HepG2 (cell line): ENCODE data around the gene IPO9. TPM values are rescaled to one million over a fixed set of nuclear protein-coding genes. Genes with fewer than 3 reads are reported as not detected.

ENCODE experiments used
- ATAC-seq: fragments of 200-7000 bp; cut with Tn5 transposase; 3 replicates; pipeline ENCODE4 v1.9.1; 2020; ENCODE audit warnings: mild to moderate bottlenecking, moderate library complexity
- BruUV-seq: library from RNA; stranded (reverse); fragments of 400-500 nt; replicated peaks from 2 replicates; lab custom pipeline; 2021; lab: Mats Ljungman, UMichigan
- CTCF ChIA-PET: fragments of 300-600 bp; formaldehyde crosslinking; extraction: SDS; loops from one replicate; lab custom pipeline; 2021; ENCODE audit warnings: low total read pairs, inconsistent platforms, low intra/inter-chr PET ratio; lab: Yijun Ruan, JAX
- POLR2A ChIA-PET: fragments of 350-600 bp; sonication (Branson Sonifier 250); formaldehyde crosslinking; loops from one replicate; lab custom pipeline; 2020; ENCODE audit warnings: antibody characterized with exemption, inconsistent platforms; lab: Yijun Ruan, JAX
- DNase-seq: peaks from one replicate; pipeline ENCODE4 v3.0.0-alpha.2; 2015; ENCODE audit warnings: low spot score
- FAIRE-seq: peaks from 3 replicates; lab custom pipeline; 2011; peaks lifted over from hg19 to GRCh38; lab: Jason Lieb, UNC
- H2AFZ ChIP-seq: one replicate; pipeline ENCODE4 v1.6.1; 2011; ENCODE audit warnings: low read length, inconsistent platforms
- H3K27ac ChIP-seq: fragments of 300-600 bp; 3 replicates; pipeline ENCODE4 v1.8.0; 2011; ENCODE audit warnings: mixed run types, mild to moderate bottlenecking, mixed read lengths, low read length, inconsistent platforms; ENCODE audit not compliant: insufficient read depth; ENCODE audit errors: extremely low read length
- H3K27me3 ChIP-seq, 2 experiments: fragments of 200-600 bp in 1 of 2; 2 replicates in 1 of 2; 3 replicates in 1 of 2; pipeline versions ENCODE4 v1.6.0 to v1.8.0; 2011; ENCODE audit warnings: low read length in 2 of 2, mild to moderate bottlenecking in 2 of 2, moderate library complexity in 2 of 2, inconsistent platforms in 1 of 2; ENCODE audit not compliant: insufficient read depth in 2 of 2, control insufficient read depth in 1 of 2
- H3K36me3 ChIP-seq, 2 experiments: fragments of 200-600 bp in 1 of 2; replicated peaks in 1 of 2; 2 replicates in 1 of 2; 3 replicates in 1 of 2; pipeline versions ENCODE4 v1.5.1 to v1.8.0; 2011; ENCODE audit warnings: low read length in 2 of 2, inconsistent platforms in 1 of 2; ENCODE audit not compliant: insufficient read depth in 2 of 2, control insufficient read depth in 1 of 2
- H3K4me1 ChIP-seq: 2 replicates; pipeline ENCODE4 v1.5.1; 2012; ENCODE audit warnings: low read length, inconsistent platforms; ENCODE audit not compliant: insufficient read depth
- H3K4me2 ChIP-seq: 2 replicates; pipeline ENCODE4 v1.6.0; 2011; ENCODE audit warnings: low read depth, low read length, inconsistent platforms
- H3K4me3 ChIP-seq, 3 experiments: fragments of 200-600 bp in 1 of 3; sonication (generic), shearing (Covaris generic) in 1 of 3; replicated peaks in 1 of 3; 2 replicates each; pipeline ENCODE4 v1.5.1; 2011 to 2016; ENCODE audit warnings: low read length in 3 of 3, inconsistent platforms in 2 of 3, low read depth in 2 of 3, mild to moderate bottlenecking in 2 of 3, control low read depth in 1 of 3, mixed read lengths in 1 of 3; ENCODE audit not compliant: insufficient read depth in 1 of 3
- H3K79me2 ChIP-seq: one replicate; pipeline ENCODE4 v1.6.1; 2011; ENCODE audit warnings: low read length, inconsistent platforms; ENCODE audit not compliant: insufficient read depth
- H3K9ac ChIP-seq: 2 replicates; pipeline ENCODE4 v1.6.0; 2011; ENCODE audit warnings: mild to moderate bottlenecking, low read depth, low read length, inconsistent platforms; ENCODE audit not compliant: insufficient read depth
- H3K9me3 ChIP-seq: 2 replicates; pipeline ENCODE4 v1.5.1; 2012; ENCODE audit warnings: mild to moderate bottlenecking, low read length
- H4K20me1 ChIP-seq: 2 replicates; pipeline ENCODE4 v1.6.0; 2011; ENCODE audit warnings: inconsistent platforms, mild to moderate bottlenecking, low read length, moderate library complexity; ENCODE audit not compliant: insufficient read depth
- ARID3A ChIP-seq: IDR thresholded peaks from 2 replicates; pipeline ENCODE4 v1.6.1; 2012; ENCODE audit warnings: low read depth, low read length, improper control_type of control experiment
- CCDC6 ChIP-seq: sonication (generic); formaldehyde crosslinking; IDR thresholded peaks from 2 replicates; pipeline ENCODE4 v1.8.1; 2022; ENCODE audit warnings: mild to moderate bottlenecking, missing genetic modification reagents, moderate library complexity
- KDM4B ChIP-seq: sonication (generic); formaldehyde crosslinking; IDR thresholded peaks from 2 replicates; pipeline ENCODE4 v1.4.0; 2020; ENCODE audit warnings: missing genetic modification reagents
- LCORL ChIP-seq, 2 experiments: fragments of 450-650 bp in 1 of 2; sonication (generic) in 1 of 2; formaldehyde crosslinking in 1 of 2; IDR thresholded peaks; 2 replicates each; pipeline versions ENCODE4 v1.5.0 to v1.6.1; 2017 to 2020; ENCODE audit warnings: antibody characterized with exemption in 1 of 2, missing genetic modification reagents in 1 of 2
- NFE2L2 ChIP-seq: fragments of 150-350 bp; IDR thresholded peaks from 2 replicates; pipeline ENCODE4 v1.6.1; 2014; ENCODE audit warnings: low read length
- ZBTB1 ChIP-seq: sonication (generic); formaldehyde crosslinking; IDR thresholded peaks from 2 replicates; pipeline ENCODE4 v1.4.0; 2020; ENCODE audit warnings: missing genetic modification reagents, borderline replicate concordance
- ZNF138 ChIP-seq: sonication (generic); formaldehyde crosslinking; IDR thresholded peaks from 2 replicates; pipeline ENCODE4 v1.5.0; 2020; ENCODE audit warnings: mild to moderate bottlenecking, low read depth, missing genetic modification reagents
- ZNF781 ChIP-seq: sonication (generic); formaldehyde crosslinking; IDR thresholded peaks from 2 replicates; pipeline ENCODE4 v1.5.1; 2020; ENCODE audit warnings: borderline replicate concordance, mild to moderate bottlenecking, missing genetic modification reagents; ENCODE audit errors: not compliant biosample characterization
- ZNF788 ChIP-seq: sonication (generic); formaldehyde crosslinking; IDR thresholded peaks from 2 replicates; pipeline ENCODE4 v1.5.0; 2020; ENCODE audit warnings: mild to moderate bottlenecking, missing genetic modification reagents, borderline replicate concordance
- WGBS: methylation state at CpG from one replicate; pipeline ENCODE4 v1.1.6; 2017; ENCODE audit warnings: low lambda C conversion rate; 5-methylcytosine and 5-hydroxymethylcytosine counted together
- in situ Hi-C: cut with HindIII; loops from 2 replicates; pipeline ENCODE4 v1.10.0; 2017; ENCODE audit warnings: low pct_unique_long_range_greater_than_20kb; ENCODE audit not compliant: extremely low pct_ligation_motif_present
- intact Hi-C: fragments of 100-400 bp; cut with micrococcal nuclease; formaldehyde crosslinking; loops from one replicate; pipeline ENCODE4 v1.10.0; 2022; ENCODE audit not compliant: unreplicated experiment
- polyA plus RNA-seq, 8 experiments: library from polyadenylated mRNA; depleted of rRNA in 3 of 8; stranded (reverse) in 7 of 8; unstranded in 1 of 8; fragments of >200 nt; fragmentation: Illumina TruSeq in 4 of 8; extraction: Trizol in 4 of 8; gene quantifications; 2 replicates each; pipeline versions ENCODE4 v1.2.1 to v1.2.3, GENCODE V29; 2011 to 2016; ENCODE audit warnings: low read depth in 4 of 8, missing spikeins in 1 of 8, mixed read lengths in 1 of 8; ENCODE audit not compliant: insufficient read depth in 1 of 8
- total RNA-seq, 5 experiments: library from RNA; depleted of rRNA; stranded (reverse); fragments of >200 nt; fragmentation: Illumina TruSeq; extraction: Trizol; gene quantifications; 2 replicates each; pipeline ENCODE4 v1.2.3, GENCODE V29; 2016; ENCODE audit warnings: low read depth in 1 of 5
- TF ChIP-seq, protein P1 (sequence below): sonication (generic); formaldehyde crosslinking; IDR thresholded peaks from 2 replicates; pipeline ENCODE4 v1.4.0; 2020; ENCODE audit warnings: mild to moderate bottlenecking, missing genetic modification reagents

Gene IPO9
- total and polyA plus RNA-seq, 2 of the 13 experiments (the other 11 are each of a cell fraction or from before 2014, with no cell fraction given), result 31.0 to 34.8 TPM

- ChIA-PET CTCF (no interaction called here), POLR2A (no interaction called here)
- TF ChIP-seq ZNF781 (CRISPR knock-in tag) (no peak), ZBTB1 (CRISPR knock-in tag) (no peak), ZNF138 (CRISPR knock-in tag) (no peak), CCDC6 (CRISPR knock-in tag) (no peak), ZNF788 (CRISPR knock-in tag) (no peak), NFE2L2 (no peak), LCORL (IDR thresholded peaks at IDR 0.05) (no peak), LCORL (CRISPR knock-in tag; IDR thresholded peaks at IDR 0.05) (no peak), ARID3A (no peak), KDM4B (CRISPR knock-in tag) (no peak)
- TF ChIP-seq, protein P1, sequence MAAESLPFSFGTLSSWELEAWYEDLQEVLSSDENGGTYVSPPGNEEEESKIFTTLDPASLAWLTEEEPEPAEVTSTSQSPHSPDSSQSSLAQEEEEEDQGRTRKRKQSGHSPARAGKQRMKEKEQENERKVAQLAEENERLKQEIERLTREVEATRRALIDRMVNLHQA (CRISPR knock-in tag), result no peak
- DNase-seq, result no peak
- WGBS, result 52% methylated on average over 3 of the region's 3 CpGs
- no peaks in the 10 kb centered on the region for H3K9me3 ChIP-seq
- no peak for ATAC-seq
- in situ Hi-C loops (no loop called here), intact Hi-C loops (no loop called here)
- peaks cover 0 to 13% of the 10 kb centered on the region in 2 experiments; a peak in 1 of 5 replicates for H3K27me3 ChIP-seq
- H3K4me1 ChIP-seq, result no peaks in the 10 kb centered on the region
- no peak overlapping the region for H3K4me2 ChIP-seq
- no peak overlapping the region for H3K9ac ChIP-seq
- no peaks in the 10 kb centered on the region for H4K20me1 ChIP-seq
- FAIRE-seq, result no peak
- H2AFZ ChIP-seq, result no peak overlapping the region
- H3K27ac ChIP-seq, result no peak overlapping the region
- no peaks in the 10 kb centered on the region for H3K36me3 ChIP-seq
- no TSS peak for BruUV-seq
- H3K4me3 ChIP-seq, result no peak overlapping the region
- H3K79me2 ChIP-seq, result no peaks in the 10 kb centered on the region
Observed at GRCh38 chr1:201902198-201902597, 73.2 kb downstream of the IPO9 start.
